NCI-H82 treated with DMSO at 0.1 percent for 48 hours (cell line): Measurements from ENCODE around the gene FEZF2.

Experiments used
- DNase-seq: peaks from one replicate; lab custom pipeline; 2025; ENCODE audit not compliant: unreplicated experiment; lab: John Stamatoyannopoulos, UW

Gene FEZF2

GRCh38 chr3:62332835-62333244 lies 40.5 kb downstream of the FEZF2 start:
- peak; percentile 26 for DNase-seq

- no peak for DNase-seq
Observed at GRCh38 chr3:62332017-62332416, 41.3 kb downstream of the FEZF2 start.

- DNase-seq = no peak
Observed at GRCh38 chr3:62329971-62330370, 43.4 kb downstream of the FEZF2 start.

GRCh38 chr3:62325896-62326295 lies 47.5 kb downstream of the FEZF2 start:
- no peak for DNase-seq

- DNase-seq = no peak
Observed at GRCh38 chr3:62323241-62323640, 50.1 kb downstream of the FEZF2 start.
